Lung (tissue), 12 donors: ENCODE data around the gene OR7A10. TPM values are rescaled to one million over a fixed set of nuclear protein-coding genes. Genes with fewer than 3 reads are reported as not detected.

Experiments
- ATAC-seq: fragments of 200-7000 bp; cut with Tn5 transposase; one replicate; pipeline ENCODE4 v1.9.1; 2020; ENCODE audit warnings: moderate number of reproducible peaks; ENCODE audit not compliant: insufficient read depth, low FRiP score
- DNase-seq, 3 donors: peaks; one replicate each; pipeline ENCODE4 v3.0.0-alpha.2; 2013 to 2017
- H3K27ac ChIP-seq, 2 donors: one replicate each; pipeline ENCODE4 v1.5.1; 2013; ENCODE audit warnings: mild to moderate bottlenecking in 2 of 2, moderate library complexity in 2 of 2, control low read depth in 1 of 2, inconsistent platforms in 1 of 2, low read depth in 1 of 2, low read length in 1 of 2
- H3K27me3 ChIP-seq, 3 donors: one replicate each; pipeline ENCODE4 v1.5.1; 2013; ENCODE audit warnings: low read length in 2 of 3; ENCODE audit not compliant: control insufficient read depth in 3 of 3, insufficient read depth in 3 of 3
- H3K36me3 ChIP-seq, 4 donors: one replicate each; pipeline ENCODE4 v1.5.1; 2013; ENCODE audit warnings: low read length in 4 of 4, mild to moderate bottlenecking in 1 of 4, moderate library complexity in 1 of 4; ENCODE audit not compliant: control insufficient read depth in 4 of 4, insufficient read depth in 4 of 4
- H3K4me1 ChIP-seq, 5 donors: one replicate each; pipeline ENCODE4 v1.5.1; 2013; ENCODE audit warnings: low read length in 5 of 5, mild to moderate bottlenecking in 2 of 5, moderate library complexity in 1 of 5; ENCODE audit not compliant: control insufficient read depth in 5 of 5, insufficient read depth in 5 of 5
- H3K4me3 ChIP-seq: one replicate; pipeline ENCODE4 v1.5.1; 2013; ENCODE audit warnings: mild to moderate bottlenecking, control low read depth, moderate library complexity
- H3K9ac ChIP-seq, 2 donors: one replicate each; pipeline ENCODE4 v1.5.1; 2013; ENCODE audit warnings: low read length in 2 of 2, control low read depth in 1 of 2; ENCODE audit not compliant: insufficient read depth in 1 of 2
- H3K9me3 ChIP-seq, 4 donors: one replicate each; pipeline ENCODE4 v1.5.1; 2013; ENCODE audit warnings: low read length in 3 of 4, mild to moderate bottlenecking in 1 of 4, moderate library complexity in 1 of 4; ENCODE audit not compliant: control insufficient read depth in 4 of 4, insufficient read depth in 3 of 4
- CTCF ChIP-seq: IDR thresholded peaks from 2 replicates; pipeline ENCODE4 v1.5.1; 2012; ENCODE audit warnings: mild to moderate bottlenecking; ENCODE audit errors: control extremely low read depth, extremely low read depth
- WGBS, 2 donors: extraction: QIAGEN DNeasy Blood & Tissue Kit; methylation state at CpG; one replicate each; pipeline ENCODE4 v1.1.7; 2013; 5-methylcytosine and 5-hydroxymethylcytosine counted together
- polyA plus RNA-seq, 2 donors: library from polyadenylated mRNA; stranded (reverse); fragments of 200-250 nt; gene quantifications; one replicate each; pipeline ENCODE4 v1.2.1, GENCODE V29; 2013
- total RNA-seq, 2 donors: library from RNA; depleted of rRNA in 1 of 2; stranded (reverse); fragments of >200 nt in 1 of 2; gene quantifications; one replicate each; pipeline ENCODE4 v1.2.1, GENCODE V29; 2014 to 2021
- donor health status: control.
- donor health status: control.
- donor health status: Bipolar disorder and iron deficiency.
- donor health status: healthy.
- donor health status: DM: yes; HTN: yes; CAD: no.

Gene OR7A10
- total and polyA plus RNA-seq, 4 donors, result not detected

GRCh38 chr19:14817052-14817451, 31.7 kb downstream of the OR7A10 start:
- WGBS, 2 donors, result 75 to 78% methylated on average over 3 of the region's 3 CpGs
- Histone ChIP-seq H3K9ac (no peak overlapping the region), H3K4me1 (no peaks in the 10 kb centered on the region), H3K27me3 (no peaks in the 10 kb centered on the region), H3K36me3 (no peaks in the 10 kb centered on the region), H3K4me3 (no peak overlapping the region), H3K9me3 (no peaks in the 10 kb centered on the region), H3K27ac (no peak overlapping the region)
- DNase-seq (no peak), ATAC-seq (no peak)
- no peak for TF ChIP-seq CTCF

- DNase-seq (peak in 1 of 3 donors; percentile 32), ATAC-seq (no peak)
- TF ChIP-seq CTCF, result no peak
- H3K4me3 ChIP-seq, result no peak overlapping the region
- no peaks in the 10 kb centered on the region for H3K36me3 ChIP-seq
- H3K27me3 ChIP-seq, result no peaks in the 10 kb centered on the region
- H3K4me1 ChIP-seq, result no peaks in the 10 kb centered on the region
- H3K9ac ChIP-seq, result no peak overlapping the region
- no peak overlapping the region for H3K27ac ChIP-seq
- no peaks in the 10 kb centered on the region for H3K9me3 ChIP-seq
- 44 to 57% methylated on average over 2 of the region's 2 CpGs for WGBS, 2 donors
Observed at GRCh38 chr19:14814982-14815652, 33.6 kb downstream of the OR7A10 start.

- Histone ChIP-seq H3K27me3 (no peaks in the 10 kb centered on the region), H3K27ac (no peak overlapping the region), H3K36me3 (no peaks in the 10 kb centered on the region), H3K4me3 (no peak overlapping the region), H3K9ac (no peak overlapping the region), H3K9me3 (no peaks in the 10 kb centered on the region), H3K4me1 (no peaks in the 10 kb centered on the region)
- WGBS, 2 donors, result 38 to 59% methylated on average over 9 of the region's 9 CpGs
- no peak for DNase-seq
- ATAC-seq, result no peak
- no peak for TF ChIP-seq CTCF
Observed at GRCh38 chr19:14809272-14810057, 39.3 kb downstream of the OR7A10 start.
